ENCODE measurements around the gene KCNIP4.

DNA sequence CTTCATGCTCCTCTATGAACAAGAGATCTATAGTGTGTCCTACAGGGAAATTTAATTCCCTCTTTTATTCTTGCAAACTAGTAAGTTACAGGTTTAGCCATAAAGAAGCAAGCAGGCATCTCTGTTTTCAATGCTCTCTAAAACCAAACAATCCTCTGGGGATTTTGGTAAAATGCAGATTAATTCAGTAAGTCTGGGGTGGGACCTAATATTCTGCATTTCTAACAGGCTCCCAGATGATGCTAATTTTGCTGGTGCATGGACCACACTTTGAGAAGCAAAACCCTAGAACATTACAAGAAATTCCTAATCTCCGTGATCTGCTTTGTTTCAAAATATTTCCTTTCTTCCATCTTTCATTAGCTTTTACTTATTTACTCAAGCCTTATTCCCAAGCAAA lies 903.5 kb downstream of the KCNIP4 start:
- TF ChIP-seq POLR2A (IDR thresholded peaks at IDR 0.05): no peak
- TF ChIP-seq, protein P1, sequence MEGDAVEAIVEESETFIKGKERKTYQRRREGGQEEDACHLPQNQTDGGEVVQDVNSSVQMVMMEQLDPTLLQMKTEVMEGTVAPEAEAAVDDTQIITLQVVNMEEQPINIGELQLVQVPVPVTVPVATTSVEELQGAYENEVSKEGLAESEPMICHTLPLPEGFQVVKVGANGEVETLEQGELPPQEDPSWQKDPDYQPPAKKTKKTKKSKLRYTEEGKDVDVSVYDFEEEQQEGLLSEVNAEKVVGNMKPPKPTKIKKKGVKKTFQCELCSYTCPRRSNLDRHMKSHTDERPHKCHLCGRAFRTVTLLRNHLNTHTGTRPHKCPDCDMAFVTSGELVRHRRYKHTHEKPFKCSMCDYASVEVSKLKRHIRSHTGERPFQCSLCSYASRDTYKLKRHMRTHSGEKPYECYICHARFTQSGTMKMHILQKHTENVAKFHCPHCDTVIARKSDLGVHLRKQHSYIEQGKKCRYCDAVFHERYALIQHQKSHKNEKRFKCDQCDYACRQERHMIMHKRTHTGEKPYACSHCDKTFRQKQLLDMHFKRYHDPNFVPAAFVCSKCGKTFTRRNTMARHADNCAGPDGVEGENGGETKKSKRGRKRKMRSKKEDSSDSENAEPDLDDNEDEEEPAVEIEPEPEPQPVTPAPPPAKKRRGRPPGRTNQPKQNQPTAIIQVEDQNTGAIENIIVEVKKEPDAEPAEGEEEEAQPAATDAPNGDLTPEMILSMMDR (IDR thresholded peaks at IDR 0.05): no peak
